GM12878 (cell line): ENCODE measurements around the gene GPR107. TPM values are rescaled to one million over a fixed set of nuclear protein-coding genes. Genes with fewer than 3 reads are reported as not detected.

ENCODE experiments used
- ATAC-seq: fragments of 200-7000 bp; cut with Tn5 transposase; 3 replicates; pipeline ENCODE4 v1.9.1; 2020; ENCODE audit warnings: mild to moderate bottlenecking, moderate library complexity
- BruUV-seq: library from RNA; stranded (reverse); fragments of 400-500 nt; replicated peaks from 2 replicates; lab custom pipeline; 2021; lab: Mats Ljungman, UMichigan
- CTCF ChIA-PET: fragments of 300-600 bp; sonication (Branson Sonifier 250); formaldehyde crosslinking; extraction: SDS; loops from one replicate; lab custom pipeline; 2021; ENCODE audit warnings: inconsistent platforms; lab: Yijun Ruan, JAX
- POLR2A ChIA-PET: fragments of 350-600 bp; formaldehyde crosslinking; extraction: SDS; loops from one replicate; lab custom pipeline; 2021; ENCODE audit warnings: inconsistent platforms; lab: Charles Lee
- RAD21 ChIA-PET: fragments of 300-600 bp; sonication (Branson Sonifier 250); formaldehyde crosslinking; loops from one replicate; lab custom pipeline; 2023; ENCODE audit warnings: antibody characterized with exemption; ENCODE audit not compliant: unreplicated experiment; lab: Charles Lee
- SMC1A ChIA-PET: fragments of 300-600 bp; sonication (Branson Sonifier 250); formaldehyde crosslinking; loops from one replicate; lab custom pipeline; 2023; ENCODE audit not compliant: unreplicated experiment, uncharacterized antibody; lab: Charles Lee
- DNase-seq: peaks from one replicate; pipeline ENCODE4 v3.0.0-alpha.2; 2011; ENCODE audit warnings: low read depth, low spot score
- FAIRE-seq: peaks from 3 replicates; lab custom pipeline; 2011; peaks lifted over from hg19 to GRCh38; lab: Jason Lieb, UNC
- H2AFZ ChIP-seq: 2 replicates; pipeline ENCODE4 v1.6.0; 2011; ENCODE audit warnings: low read depth, low read length, control low read depth; ENCODE audit not compliant: control insufficient read depth
- H3K27ac ChIP-seq: 2 replicates; pipeline ENCODE4 v1.5.1; 2011; ENCODE audit warnings: control low read depth; ENCODE audit not compliant: control insufficient read depth, insufficient read depth
- H3K27me3 ChIP-seq, 2 experiments: replicated peaks in 1 of 2; 2 replicates each; pipeline versions ENCODE4 v1.6.0 to v1.6.1; 2011; ENCODE audit warnings: low read length in 1 of 2; ENCODE audit not compliant: control insufficient read depth in 2 of 2, insufficient read depth in 2 of 2
- H3K36me3 ChIP-seq, 2 experiments: 2 replicates each; pipeline ENCODE4 v1.5.1; 2011; ENCODE audit warnings: low read length in 1 of 2; ENCODE audit not compliant: control insufficient read depth in 2 of 2, insufficient read depth in 2 of 2
- H3K4me1 ChIP-seq: 2 replicates; pipeline ENCODE4 v1.6.1; 2011; ENCODE audit warnings: mild to moderate bottlenecking, low read length, moderate library complexity, mixed read lengths; ENCODE audit not compliant: control insufficient read depth, insufficient read depth
- H3K4me2 ChIP-seq: 2 replicates; pipeline ENCODE4 v1.6.0; 2011; ENCODE audit warnings: control low read depth; ENCODE audit not compliant: control insufficient read depth, insufficient read depth
- H3K4me3 ChIP-seq: fragments of 200-600 bp; sonication (generic); 2 replicates; pipeline ENCODE4 v1.5.1; 2016
- H3K79me2 ChIP-seq: 2 replicates; pipeline ENCODE4 v1.6.0; 2011; ENCODE audit warnings: low read length; ENCODE audit not compliant: control insufficient read depth, insufficient read depth
- H3K9ac ChIP-seq: 2 replicates; pipeline ENCODE4 v1.8.0; 2011; ENCODE audit warnings: low read length, control low read depth, mixed read lengths; ENCODE audit not compliant: control insufficient read depth, insufficient read depth
- H3K9me3 ChIP-seq: replicated peaks from 3 replicates; pipeline ENCODE4 v1.5.1; 2011; ENCODE audit warnings: mild to moderate bottlenecking, low read length; ENCODE audit not compliant: control insufficient read depth, insufficient read depth
- H4K20me1 ChIP-seq: 2 replicates; pipeline ENCODE4 v1.6.0; 2011; ENCODE audit not compliant: control insufficient read depth, insufficient read depth
- BCL11A ChIP-seq: IDR thresholded peaks from 2 replicates; pipeline ENCODE4 v1.6.1; 2011; ENCODE audit warnings: low read depth, low read length
- CHD1 ChIP-seq: IDR thresholded peaks from 2 replicates; pipeline ENCODE4 v1.6.1; 2012; ENCODE audit warnings: low read depth, low read length, improper control_type of control experiment
- CHD4 ChIP-seq: fragments of 200-600 bp; sonication (generic); IDR thresholded peaks from 2 replicates; pipeline ENCODE4 v1.6.1; 2016; ENCODE audit warnings: mild to moderate bottlenecking
- ETV6 ChIP-seq, 2 experiments: fragments of 450-650 bp in 1 of 2; IDR thresholded peaks in 1 of 2; conservative IDR thresholded peaks in 1 of 2; 2 replicates each; pipeline ENCODE4 v1.6.1; 2014; ENCODE audit warnings: antibody characterized with exemption in 1 of 2, borderline replicate concordance in 1 of 2, low read depth in 1 of 2, mild to moderate bottlenecking in 1 of 2, moderate library complexity in 1 of 2
- IKZF1 ChIP-seq: fragments of 450-650 bp; conservative IDR thresholded peaks from 2 replicates; pipeline ENCODE4 v1.6.1; 2017; ENCODE audit warnings: antibody characterized with exemption, mild to moderate bottlenecking
- MEF2B ChIP-seq: fragments of 450-650 bp; IDR thresholded peaks from 2 replicates; pipeline ENCODE4 v1.6.1; 2018; ENCODE audit warnings: mild to moderate bottlenecking, moderate library complexity; ENCODE audit not compliant: partially characterized antibody, poor library complexity, severe bottlenecking
- MTA2 ChIP-seq: fragments of 450-650 bp; IDR thresholded peaks from 2 replicates; pipeline ENCODE4 v1.6.1; 2016; ENCODE audit warnings: low read depth, mild to moderate bottlenecking, moderate library complexity
- NFXL1 ChIP-seq: fragments of 450-650 bp; IDR thresholded peaks from 2 replicates; pipeline ENCODE4 v1.6.1; 2017; ENCODE audit warnings: antibody characterized with exemption, mild to moderate bottlenecking, borderline replicate concordance
- POLR2AphosphoS2 ChIP-seq: IDR thresholded peaks from 2 replicates; pipeline ENCODE4 v1.6.1; 2011; ENCODE audit warnings: low read depth, mild to moderate bottlenecking, low read length, improper control_type of control experiment, moderate library complexity
- RAD51 ChIP-seq: fragments of 450-650 bp; IDR thresholded peaks from 2 replicates; pipeline ENCODE4 v1.6.1; 2016; ENCODE audit warnings: moderate library complexity, mild to moderate bottlenecking, inconsistent platforms
- SP1 ChIP-seq: IDR thresholded peaks from one replicate; pipeline ENCODE4 v1.6.1; 2011; ENCODE audit warnings: low read depth, low read length
- TCF12 ChIP-seq: IDR thresholded peaks from 2 replicates; pipeline ENCODE4 v1.6.1; 2011; ENCODE audit warnings: low read depth, mild to moderate bottlenecking, low read length
- YY1 ChIP-seq: IDR thresholded peaks from 2 replicates; pipeline ENCODE4 v1.6.1; 2011; ENCODE audit warnings: low read depth, mild to moderate bottlenecking, low read length
- ZNF592 ChIP-seq: fragments of 450-650 bp; IDR thresholded peaks from 2 replicates; pipeline ENCODE4 v1.6.1; 2017; ENCODE audit warnings: mild to moderate bottlenecking, moderate library complexity
- ZZZ3 ChIP-seq: IDR thresholded peaks from 2 replicates; pipeline ENCODE4 v1.6.1; 2011; ENCODE audit warnings: low read depth; ENCODE audit not compliant: control insufficient read depth, insufficient read length
- WGBS: methylation state at CpG from one replicate; pipeline ENCODE4 v1.1.6; 2016; ENCODE audit warnings: low lambda C conversion rate; ENCODE audit not compliant: insufficient replicate concordance, insufficient coverage; ENCODE audit errors: missing lambda C conversion rate; 5-methylcytosine and 5-hydroxymethylcytosine counted together
- in situ Hi-C: fragments of 300-500 bp; cut with MboI; formaldehyde crosslinking; loops from 9 replicates; pipeline ENCODE4 v1.14.3; 2018; ENCODE audit warnings: mixed read lengths
- intact Hi-C: fragments of 100-400 bp; cut with micrococcal nuclease; formaldehyde crosslinking; loops from one replicate; pipeline ENCODE4 v1.14.2; 2022; ENCODE audit not compliant: unreplicated experiment
- polyA plus RNA-seq, 11 experiments: library from polyadenylated mRNA; depleted of rRNA in 4 of 11; unstranded in 6 of 11; stranded (reverse) in 5 of 11; fragments of >200 nt; fragmentation: Nextera tagmentation in 4 of 11; fragmentation: Illumina TruSeq in 1 of 11; extraction: Ambion mirVana in 4 of 11; extraction: Trizol in 1 of 11; gene quantifications; 1 replicate in 1 of 11; 2 replicates in 10 of 11; pipeline versions ENCODE4 v1.2.1 to v1.2.3, GENCODE V29; 2011 to 2016; ENCODE audit warnings: inconsistent platforms in 2 of 11, missing spikeins in 2 of 11, low read depth in 1 of 11
- total RNA-seq, 4 experiments: library from RNA; depleted of rRNA in 3 of 4; stranded (reverse); fragments of >200 nt in 3 of 4; fragmentation: Illumina TruSeq in 1 of 4; extraction: Trizol in 1 of 4; gene quantifications; 2 replicates each; pipeline versions ENCODE4 v1.2.1 to v1.2.3, GENCODE V29; 2013 to 2021

GPR107 gene
- total and polyA plus RNA-seq, 10 of the 15 experiments (the other 5 are each of a cell fraction or from before 2014, with no cell fraction given) = 2.7 to 21.4 (median 10.6) TPM

GRCh38 chr9:130186051-130186450 lies 132.3 kb downstream of the GPR107 start:
- RAD21 ChIA-PET = no interaction called here

DNA sequence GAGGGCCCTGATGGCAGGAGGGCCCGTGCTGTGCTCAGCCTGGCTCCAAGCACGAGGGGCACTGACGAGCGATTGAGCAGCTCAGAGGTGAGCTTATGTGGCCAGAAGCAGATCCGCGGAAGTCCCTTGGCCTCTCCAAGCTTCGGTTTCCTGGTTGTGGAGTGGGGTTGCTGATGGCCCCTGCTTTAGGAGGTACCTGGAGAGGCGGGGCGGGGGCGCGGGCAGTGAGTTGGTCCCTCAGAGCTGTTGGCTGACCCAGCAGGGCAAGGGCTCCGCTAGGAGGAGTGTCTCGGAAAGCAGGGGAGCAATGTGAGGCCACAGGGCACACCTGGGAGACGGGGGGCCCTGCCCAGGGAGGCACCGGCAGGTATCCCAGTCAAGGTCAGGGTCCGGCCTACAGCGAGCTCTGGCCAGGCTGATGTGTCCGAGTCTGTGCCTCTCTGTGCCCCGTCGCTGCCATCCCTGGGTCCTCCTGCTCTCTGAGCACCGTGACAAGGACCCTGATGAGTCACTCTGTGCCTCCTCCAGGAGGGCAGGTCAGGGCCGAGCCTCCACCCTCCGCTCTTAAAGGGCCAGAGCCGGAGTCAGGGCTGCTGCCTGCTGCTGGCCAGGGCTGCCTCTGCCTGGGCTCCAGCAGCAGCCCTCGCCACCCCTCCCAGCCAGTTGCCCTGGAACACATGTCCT lies 133.3 kb downstream of the GPR107 start:
- 57% methylated on average over 23 of the region's 25 CpGs for WGBS
- no TSS peak for BruUV-seq
- SMC1A ChIA-PET = interaction anchor here (1.2 kb wide), 1 partner anchor 79 kb away, joined by 3 read pairs; no protein-coding TSS in a partner anchor
- no peak overlapping the region for H3K4me3 ChIP-seq
- ATAC-seq (peak; percentile 80), DNase-seq (no peak), FAIRE-seq (no peak)
- intact Hi-C loops (no loop called here), in situ Hi-C loops (no loop called here)
- no peak overlapping the region for H2AFZ ChIP-seq
- no peak overlapping the region for H3K9ac ChIP-seq
- H3K27me3 ChIP-seq = no peaks in the 10 kb centered on the region; a peak in 2 of 4 replicates
- H3K79me2 ChIP-seq = no peaks in the 10 kb centered on the region
- H3K27ac ChIP-seq = no peak overlapping the region
- no peaks in the 10 kb centered on the region for H3K36me3 ChIP-seq
- H3K9me3 ChIP-seq = no peaks in the 10 kb centered on the region
- RAD21 ChIA-PET = no interaction called here
- H4K20me1 ChIP-seq = no peaks in the 10 kb centered on the region
- no peaks in the 10 kb centered on the region for H3K4me1 ChIP-seq
- TF ChIP-seq CHD4 = no peak
- no peak for TF ChIP-seq ZNF592
- no peak for TF ChIP-seq MEF2B
- CTCF ChIA-PET = no interaction called here
- H3K4me2 ChIP-seq = no peak overlapping the region
- POLR2A ChIA-PET = no interaction called here

More at GRCh38 chr9:130186051-130186450, 132.3 kb downstream of the GPR107 start:
- H4K20me1 ChIP-seq = no peaks in the 10 kb centered on the region
- no peak for TF ChIP-seq RAD51
- TF ChIP-seq BCL11A = no peak
- no peak for TF ChIP-seq SP1
- no peak for TF ChIP-seq CHD1
- TF ChIP-seq IKZF1 = no peak
- TF ChIP-seq ETV6 (conservative IDR thresholded peaks at IDR 0.05 in 1 of 2, IDR thresholded peaks at IDR 0.05 in 1 of 2; ENCODE audit: borderline replicate concordance in 1 of 2, low read depth in 1 of 2) = no peak
- TF ChIP-seq TCF12 = no peak
- no peak for TF ChIP-seq MTA2
- no peak for TF ChIP-seq YY1
- no peak for TF ChIP-seq NFXL1
- no peak for TF ChIP-seq POLR2AphosphoS2
- no peak for TF ChIP-seq ZZZ3
- SMC1A ChIA-PET = no interaction called here
- in situ Hi-C loops (no loop called here), intact Hi-C loops (no loop called here)
- H3K27me3 ChIP-seq = no peaks in the 10 kb centered on the region; a peak in 2 of 4 replicates
- ATAC-seq (no peak), FAIRE-seq (no peak), DNase-seq (no peak)
- BruUV-seq = no TSS peak
- H3K79me2 ChIP-seq = no peaks in the 10 kb centered on the region
- CTCF ChIA-PET = no interaction called here
- no peaks in the 10 kb centered on the region for H3K36me3 ChIP-seq
- no peak overlapping the region for H3K4me3 ChIP-seq
- H2AFZ ChIP-seq = no peak overlapping the region
- 32% methylated on average over 6 of the region's 6 CpGs for WGBS
- no peak overlapping the region for H3K9ac ChIP-seq
- POLR2A ChIA-PET = no interaction called here
- H3K4me1 ChIP-seq = no peaks in the 10 kb centered on the region
- H3K27ac ChIP-seq = no peak overlapping the region
- no peaks in the 10 kb centered on the region for H3K9me3 ChIP-seq
- H3K4me2 ChIP-seq = no peak overlapping the region
